HepG2 (cell line): ENCODE measurements around the gene CIBAR2. TPM values are rescaled to one million over a fixed set of nuclear protein-coding genes. Genes with fewer than 3 reads are reported as not detected.

Source experiments
- ARNT2 ChIP-seq: sonication (generic); formaldehyde crosslinking; IDR thresholded peaks from 2 replicates; pipeline ENCODE4 v1.8.0; 2022; ENCODE audit warnings: mild to moderate bottlenecking, low read depth, missing genetic modification reagents, moderate library complexity
- ASH2L ChIP-seq: fragments of 300-600, 200-600 bp; sonication (generic); IDR thresholded peaks from 2 replicates; pipeline ENCODE4 v1.7.0; 2017; ENCODE audit warnings: low read depth, mild to moderate bottlenecking, moderate library complexity, mixed read lengths, low read length; ENCODE audit not compliant: insufficient read length
- FOXA1 ChIP-seq, 2 experiments: fragments of 450-650 bp in 1 of 2; sonication (generic) in 1 of 2; formaldehyde crosslinking in 1 of 2; IDR thresholded peaks; 2 replicates each; pipeline versions ENCODE4 v1.4.0 to v1.6.1; 2016 to 2020; ENCODE audit warnings: missing genetic modification reagents in 1 of 2
- HMG20B ChIP-seq: conservative IDR thresholded peaks from 2 replicates; pipeline ENCODE4 v1.6.1; 2016; ENCODE audit warnings: missing genetic modification reagents, missing compliant biosample characterization
- HNF4G ChIP-seq, 2 experiments: sonication (generic) in 1 of 2; formaldehyde crosslinking in 1 of 2; IDR thresholded peaks; 2 replicates each; pipeline versions ENCODE4 v1.4.0 to v1.6.1; 2011 to 2020; ENCODE audit warnings: borderline replicate concordance in 2 of 2, low read depth in 2 of 2, mild to moderate bottlenecking in 2 of 2, low read length in 1 of 2, missing genetic modification reagents in 1 of 2, moderate library complexity in 1 of 2
- MIXL1 ChIP-seq: IDR thresholded peaks from 2 replicates; pipeline ENCODE4 v1.6.1; 2016
- MNT ChIP-seq: fragments of 450-650 bp; IDR thresholded peaks from 2 replicates; pipeline ENCODE4 v1.6.1; 2016
- MYPOP ChIP-seq: sonication (generic); formaldehyde crosslinking; IDR thresholded peaks from 2 replicates; pipeline ENCODE4 v1.8.1; 2023; ENCODE audit warnings: mild to moderate bottlenecking, moderate library complexity, missing genetic modification reagents
- RARG ChIP-seq: sonication (generic); formaldehyde crosslinking; IDR thresholded peaks from 2 replicates; pipeline ENCODE4 v1.4.0; 2020; ENCODE audit warnings: low read depth, mild to moderate bottlenecking, missing genetic modification reagents
- SALL1 ChIP-seq: sonication (generic); formaldehyde crosslinking; IDR thresholded peaks from 2 replicates; pipeline ENCODE4 v1.8.0; 2022; ENCODE audit warnings: mild to moderate bottlenecking, missing genetic modification reagents
- SNAPC5 ChIP-seq: sonication (generic); formaldehyde crosslinking; IDR thresholded peaks from 2 replicates; pipeline ENCODE4 v1.8.1; 2023; ENCODE audit warnings: mild to moderate bottlenecking, missing genetic modification reagents, borderline replicate concordance
- TIGD3 ChIP-seq: sonication (generic); formaldehyde crosslinking; IDR thresholded peaks from 2 replicates; pipeline ENCODE4 v1.5.1; 2020; ENCODE audit warnings: mild to moderate bottlenecking, missing genetic modification reagents, borderline replicate concordance
- TSC22D2 ChIP-seq: sonication (generic); formaldehyde crosslinking; IDR thresholded peaks from 2 replicates; pipeline ENCODE4 v1.5.1; 2020; ENCODE audit warnings: missing genetic modification reagents, mild to moderate bottlenecking, borderline replicate concordance
- polyA plus RNA-seq, 8 experiments: library from polyadenylated mRNA; depleted of rRNA in 3 of 8; stranded (reverse) in 7 of 8; unstranded in 1 of 8; fragments of >200 nt; fragmentation: Illumina TruSeq in 4 of 8; extraction: Trizol in 4 of 8; gene quantifications; 2 replicates each; pipeline versions ENCODE4 v1.2.1 to v1.2.3, GENCODE V29; 2011 to 2016; ENCODE audit warnings: low read depth in 4 of 8, missing spikeins in 1 of 8, mixed read lengths in 1 of 8; ENCODE audit not compliant: insufficient read depth in 1 of 8
- total RNA-seq, 5 experiments: library from RNA; depleted of rRNA; stranded (reverse); fragments of >200 nt; fragmentation: Illumina TruSeq; extraction: Trizol; gene quantifications; 2 replicates each; pipeline ENCODE4 v1.2.3, GENCODE V29; 2016; ENCODE audit warnings: low read depth in 1 of 5
- TF ChIP-seq, protein P1 (sequence below): sonication (generic); formaldehyde crosslinking; IDR thresholded peaks from 2 replicates; pipeline ENCODE4 v1.4.0; 2020; ENCODE audit warnings: mild to moderate bottlenecking, missing genetic modification reagents
- TF ChIP-seq, protein P2 (sequence below): sonication (generic); formaldehyde crosslinking; IDR thresholded peaks from 2 replicates; pipeline ENCODE4 v1.5.0; 2020; ENCODE audit warnings: mild to moderate bottlenecking, missing genetic modification reagents
- TF ChIP-seq, protein P3 (sequence below): sonication (generic); formaldehyde crosslinking; IDR thresholded peaks from 2 replicates; pipeline ENCODE4 v1.4.0; 2020; ENCODE audit warnings: mild to moderate bottlenecking, missing genetic modification reagents
- TF ChIP-seq, protein P4 (sequence below): IDR thresholded peaks from 2 replicates; pipeline ENCODE4 v1.6.1; 2016; ENCODE audit warnings: missing compliant biosample characterization, missing genetic modification reagents, borderline replicate concordance

Gene CIBAR2
- total and polyA plus RNA-seq, 2 of the 13 experiments (the other 11 are each of a cell fraction or from before 2014, with no cell fraction given) = not detected

DNA sequence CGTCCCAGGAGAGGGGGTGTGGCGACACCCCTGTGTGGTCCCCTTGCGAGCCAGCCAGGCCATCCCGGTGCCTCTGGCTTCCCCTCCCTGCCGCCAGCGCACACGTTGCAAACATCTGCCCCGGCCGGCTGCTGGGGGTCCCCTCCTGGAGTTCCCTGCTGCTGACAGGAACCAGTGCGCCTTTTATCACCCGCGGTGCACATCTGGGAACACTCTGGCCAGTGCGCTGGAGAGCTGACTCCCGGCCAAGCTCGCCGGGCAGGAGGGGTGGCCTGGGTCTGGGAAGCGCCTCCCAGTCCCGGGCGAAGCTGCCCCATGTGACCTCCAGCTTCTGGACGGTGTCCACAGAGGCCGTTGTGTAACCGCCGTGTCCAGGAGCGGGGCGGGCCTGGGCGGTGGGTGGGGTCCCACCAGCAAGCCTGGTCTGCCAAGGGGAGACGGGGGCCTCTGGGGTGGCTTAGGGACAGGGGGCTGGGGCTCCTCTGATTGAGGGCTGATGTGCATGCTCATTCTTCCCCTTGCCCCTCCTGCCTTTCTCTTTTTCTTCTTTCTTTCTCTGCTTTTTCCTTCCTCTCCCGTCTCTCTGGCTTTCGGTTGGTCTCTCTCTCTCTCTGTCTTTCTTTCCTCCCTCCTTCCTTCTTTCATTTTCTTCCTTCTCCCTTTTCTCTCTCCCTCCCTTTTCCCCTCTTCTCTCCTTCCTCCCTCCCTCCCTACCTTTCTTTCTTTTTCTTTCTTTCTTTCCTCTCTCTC, 25.2 kb upstream of the CIBAR2 start (continued):
- TF ChIP-seq, protein P1, sequence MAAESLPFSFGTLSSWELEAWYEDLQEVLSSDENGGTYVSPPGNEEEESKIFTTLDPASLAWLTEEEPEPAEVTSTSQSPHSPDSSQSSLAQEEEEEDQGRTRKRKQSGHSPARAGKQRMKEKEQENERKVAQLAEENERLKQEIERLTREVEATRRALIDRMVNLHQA (CRISPR knock-in tag) = no peak
- TF ChIP-seq TIGD3 (CRISPR knock-in tag) = 0 out of 2 replicates have a peak, but pooled peaks have one; percentile 10
- TF ChIP-seq SALL1 = peak; percentile 66
- TF ChIP-seq MYPOP (CRISPR knock-in tag) = peak; percentile 73; the same call in 1 of the 2 replicates
- TF ChIP-seq MIXL1 (CRISPR knock-in tag) = peak; percentile 18; the same call in 1 of the 2 replicates
- TF ChIP-seq HMG20B = peak; percentile 51; the same call in 1 of the 2 replicates
- TF ChIP-seq ARNT2 (CRISPR knock-in tag) = peak; percentile 92
- TF ChIP-seq, protein P2, sequence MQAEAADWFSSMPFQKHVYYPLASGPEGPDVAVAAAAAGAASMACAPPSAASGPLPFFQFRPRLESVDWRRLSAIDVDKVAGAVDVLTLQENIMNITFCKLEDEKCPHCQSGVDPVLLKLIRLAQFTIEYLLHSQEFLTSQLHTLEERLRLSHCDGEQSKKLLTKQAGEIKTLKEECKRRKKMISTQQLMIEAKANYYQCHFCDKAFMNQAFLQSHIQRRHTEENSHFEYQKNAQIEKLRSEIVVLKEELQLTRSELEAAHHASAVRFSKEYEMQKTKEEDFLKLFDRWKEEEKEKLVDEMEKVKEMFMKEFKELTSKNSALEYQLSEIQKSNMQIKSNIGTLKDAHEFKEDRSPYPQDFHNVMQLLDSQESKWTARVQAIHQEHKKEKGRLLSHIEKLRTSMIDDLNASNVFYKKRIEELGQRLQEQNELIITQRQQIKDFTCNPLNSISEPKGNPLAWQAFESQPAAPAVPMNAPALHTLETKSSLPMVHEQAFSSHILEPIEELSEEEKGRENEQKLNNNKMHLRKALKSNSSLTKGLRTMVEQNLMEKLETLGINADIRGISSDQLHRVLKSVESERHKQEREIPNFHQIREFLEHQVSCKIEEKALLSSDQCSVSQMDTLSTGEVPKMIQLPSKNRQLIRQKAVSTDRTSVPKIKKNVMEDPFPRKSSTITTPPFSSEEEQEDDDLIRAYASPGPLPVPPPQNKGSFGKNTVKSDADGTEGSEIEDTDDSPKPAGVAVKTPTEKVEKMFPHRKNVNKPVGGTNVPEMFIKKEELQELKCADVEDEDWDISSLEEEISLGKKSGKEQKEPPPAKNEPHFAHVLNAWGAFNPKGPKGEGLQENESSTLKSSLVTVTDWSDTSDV (CRISPR knock-in tag) = peak; percentile 86
- no peak for TF ChIP-seq MNT
- no peak for TF ChIP-seq SNAPC5 (CRISPR knock-in tag)
- TF ChIP-seq FOXA1 (IDR thresholded peaks at IDR 0.05) = 0 out of 2 replicates have a peak, but pooled peaks have one; percentile 24
- peak; percentile 79 for TF ChIP-seq FOXA1 (CRISPR knock-in tag; IDR thresholded peaks at IDR 0.05)
- TF ChIP-seq, protein P3, sequence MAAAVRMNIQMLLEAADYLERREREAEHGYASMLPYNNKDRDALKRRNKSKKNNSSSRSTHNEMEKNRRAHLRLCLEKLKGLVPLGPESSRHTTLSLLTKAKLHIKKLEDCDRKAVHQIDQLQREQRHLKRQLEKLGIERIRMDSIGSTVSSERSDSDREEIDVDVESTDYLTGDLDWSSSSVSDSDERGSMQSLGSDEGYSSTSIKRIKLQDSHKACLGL (CRISPR knock-in tag) = peak; percentile 77; the same call in 1 of the 2 replicates
- TF ChIP-seq ASH2L = no peak
- TF ChIP-seq RARG = 0 out of 2 replicates have a peak, but pooled peaks have one; percentile 70
- no peak for TF ChIP-seq HNF4G (IDR thresholded peaks at IDR 0.05; ENCODE audit: borderline replicate concordance, low read depth, low read length)
- TF ChIP-seq HNF4G (CRISPR knock-in tag; IDR thresholded peaks at IDR 0.05; ENCODE audit: borderline replicate concordance, low read depth) = peak; percentile 40; the same call in 1 of the 2 replicates
- TF ChIP-seq, protein P4, sequence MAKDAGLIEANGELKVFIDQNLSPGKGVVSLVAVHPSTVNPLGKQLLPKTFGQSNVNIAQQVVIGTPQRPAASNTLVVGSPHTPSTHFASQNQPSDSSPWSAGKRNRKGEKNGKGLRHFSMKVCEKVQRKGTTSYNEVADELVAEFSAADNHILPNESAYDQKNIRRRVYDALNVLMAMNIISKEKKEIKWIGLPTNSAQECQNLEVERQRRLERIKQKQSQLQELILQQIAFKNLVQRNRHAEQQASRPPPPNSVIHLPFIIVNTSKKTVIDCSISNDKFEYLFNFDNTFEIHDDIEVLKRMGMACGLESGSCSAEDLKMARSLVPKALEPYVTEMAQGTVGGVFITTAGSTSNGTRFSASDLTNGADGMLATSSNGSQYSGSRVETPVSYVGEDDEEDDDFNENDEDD (CRISPR knock-in tag) = peak; percentile 85
- TF ChIP-seq TSC22D2 (CRISPR knock-in tag) = peak; percentile 75; the same call in 1 of the 2 replicates
